ENCODE results near the gene FREM2.

Gene FREM2

DNA sequence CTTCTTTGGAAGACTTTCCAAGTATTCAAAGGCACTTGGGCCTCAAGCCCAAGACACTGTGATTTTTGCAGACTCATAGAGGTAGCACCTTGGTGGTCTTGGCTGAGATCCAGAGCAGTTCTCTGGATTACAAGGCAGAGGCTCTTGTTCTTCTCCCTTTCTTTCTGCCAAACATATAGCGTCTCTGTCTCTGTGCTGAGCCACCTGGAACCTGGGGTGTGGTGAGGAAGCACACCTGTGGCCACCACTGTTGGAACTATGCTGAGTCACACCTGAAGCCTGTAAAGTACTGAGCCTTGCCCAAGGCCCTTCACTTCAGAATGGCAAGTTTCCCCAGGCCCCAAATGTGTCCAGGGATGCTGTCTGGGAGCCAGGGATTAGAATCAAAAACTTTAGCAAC lies 127.5 kb downstream of the FREM2 start:
- DNase-seq (ENCODE audit: low read depth), result no peak
- no peak overlapping the region for H3K4me3 ChIP-seq (replicated peaks; ENCODE audit: low read depth, low read length)
- no peak for TF ChIP-seq CTCF (IDR thresholded peaks at IDR 0.05; ENCODE audit: low read length, missing control alignments)

DNA sequence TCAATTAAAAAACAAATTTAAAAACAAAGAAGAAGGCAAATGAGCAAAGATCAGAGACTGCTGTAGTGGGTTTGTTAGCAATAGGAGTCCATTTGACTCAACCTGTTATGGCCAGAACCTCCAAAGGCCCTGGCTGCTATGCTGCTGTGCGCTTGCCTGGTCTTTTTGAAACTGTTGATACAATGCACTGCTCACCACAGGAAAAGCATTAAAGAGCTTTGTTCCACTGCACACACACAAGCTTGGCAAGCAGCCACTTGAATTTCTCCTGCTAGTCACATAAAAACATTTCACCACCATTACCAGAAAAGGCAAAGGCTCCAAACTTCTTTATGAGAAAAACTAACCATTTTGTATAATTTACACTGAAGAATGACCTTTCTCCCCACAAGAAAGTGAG lies 132.2 kb downstream of the FREM2 start:
- DNase-seq (ENCODE audit: low read depth), result peak; percentile 24
- no peak overlapping the region for H3K4me3 ChIP-seq (replicated peaks; ENCODE audit: low read depth, low read length)
- TF ChIP-seq CTCF (IDR thresholded peaks at IDR 0.05; ENCODE audit: low read length, missing control alignments), result no peak

DNA sequence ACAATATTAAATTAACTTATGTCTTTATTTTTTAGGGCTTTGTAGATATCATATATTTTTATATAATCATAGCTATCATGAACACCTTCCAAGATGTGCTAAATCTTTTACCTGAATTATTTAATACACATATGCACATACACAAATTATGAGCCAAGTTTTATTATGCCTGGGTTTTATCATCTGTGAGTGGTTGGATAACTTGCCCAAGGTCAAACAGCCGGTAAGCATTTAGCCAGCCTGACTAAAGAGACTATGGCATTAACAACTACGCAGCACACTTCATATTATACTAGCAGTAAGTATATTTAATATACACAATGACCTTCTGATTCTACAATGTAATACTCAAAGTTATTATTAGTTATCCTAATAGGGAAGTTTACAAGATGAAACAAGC lies 132.7 kb downstream of the FREM2 start:
- no peak overlapping the region for H3K4me3 ChIP-seq (replicated peaks; ENCODE audit: low read depth, low read length)
- no peak for DNase-seq (ENCODE audit: low read depth)
- TF ChIP-seq CTCF (IDR thresholded peaks at IDR 0.05; ENCODE audit: low read length, missing control alignments), result no peak

- DNase-seq (ENCODE audit: low read depth), result no peak
- H3K4me3 ChIP-seq (replicated peaks; ENCODE audit: low read depth, low read length), result no peak overlapping the region
- no peak for TF ChIP-seq CTCF (IDR thresholded peaks at IDR 0.05; ENCODE audit: low read length, missing control alignments)
Measured at GRCh38 chr13:38821770-38822551, 135.1 kb downstream of the FREM2 start.

- H3K4me3 ChIP-seq (replicated peaks; ENCODE audit: low read depth, low read length), result no peak overlapping the region
- DNase-seq (ENCODE audit: low read depth), result no peak
- no peak for TF ChIP-seq CTCF (IDR thresholded peaks at IDR 0.05; ENCODE audit: low read length, missing control alignments)
Measured at GRCh38 chr13:38824342-38824741, 137.5 kb downstream of the FREM2 start.

GRCh38 chr13:38826182-38826813 lies 139.4 kb downstream of the FREM2 start:
- no peak for DNase-seq (ENCODE audit: low read depth)
- TF ChIP-seq CTCF (IDR thresholded peaks at IDR 0.05; ENCODE audit: low read length, missing control alignments), result no peak
- H3K4me3 ChIP-seq (replicated peaks; ENCODE audit: low read depth, low read length), result no peak overlapping the region

Data from fibroblast of pulmonary artery (primary cell).